Hepatocyte (in vitro differentiated cells): ENCODE data around the gene PNPLA2. TPM values are rescaled to one million over a fixed set of nuclear protein-coding genes. Genes with fewer than 3 reads are reported as not detected.

ENCODE experiments used
- DNase-seq: peaks from one replicate; pipeline ENCODE4 v3.0.0-alpha.2; 2016; ENCODE audit warnings: low spot score
- H2AFZ ChIP-seq: fragments of 200-600 bp; sonication (generic); 2 replicates; pipeline ENCODE4 v1.6.0; 2016; ENCODE audit warnings: antibody characterized with exemption, mild to moderate bottlenecking
- H3K27ac ChIP-seq: fragments of 200-600 bp; sonication (generic); 2 replicates; pipeline ENCODE4 v1.5.1; 2016; ENCODE audit warnings: mild to moderate bottlenecking
- H3K27me3 ChIP-seq: fragments of 200-600 bp; sonication (generic); 2 replicates; pipeline ENCODE4 v1.6.1; 2016
- H3K36me3 ChIP-seq: fragments of 200-600 bp; sonication (generic); replicated peaks from 2 replicates; pipeline ENCODE4 v1.5.1; 2016; ENCODE audit warnings: low read depth; ENCODE audit not compliant: insufficient read depth
- H3K4me1 ChIP-seq: fragments of 200-600 bp; sonication (generic); 2 replicates; pipeline ENCODE4 v1.5.1; 2016; ENCODE audit warnings: mild to moderate bottlenecking, moderate library complexity; ENCODE audit not compliant: insufficient read depth
- H3K4me2 ChIP-seq: fragments of 200-600 bp; sonication (generic); 2 replicates; pipeline ENCODE4 v1.6.0; 2016
- H3K4me3 ChIP-seq: fragments of 200-600 bp; sonication (generic); 2 replicates; pipeline ENCODE4 v1.5.1; 2016; ENCODE audit warnings: mild to moderate bottlenecking
- H3K79me2 ChIP-seq: fragments of 200-600 bp; sonication (generic); 2 replicates; pipeline ENCODE4 v1.6.0; 2017; ENCODE audit warnings: mild to moderate bottlenecking
- H3K9me2 ChIP-seq: fragments of 200-600 bp; sonication (generic); replicated peaks from 2 replicates; pipeline ENCODE4 v1.6.0; 2017; ENCODE audit warnings: mild to moderate bottlenecking; ENCODE audit not compliant: insufficient read depth
- H3K9me3 ChIP-seq: fragments of 200-600 bp; sonication (generic); 2 replicates; pipeline ENCODE4 v1.5.1; 2016; ENCODE audit warnings: low read depth, mild to moderate bottlenecking
- H4K20me1 ChIP-seq: fragments of 200-600 bp; sonication (generic); 2 replicates; pipeline ENCODE4 v1.6.0; 2016; ENCODE audit warnings: mild to moderate bottlenecking; ENCODE audit not compliant: insufficient read depth, poor library complexity, severe bottlenecking
- CTCF ChIP-seq: fragments of 200-600 bp; sonication (generic); IDR thresholded peaks from 2 replicates; pipeline ENCODE4 v1.5.1; 2016; ENCODE audit warnings: antibody characterized with exemption, mild to moderate bottlenecking; ENCODE audit not compliant: poor library complexity
- EZH2 ChIP-seq: fragments of 200-600 bp; sonication (generic); IDR thresholded peaks from 2 replicates; pipeline ENCODE4 v1.6.1; 2016; ENCODE audit warnings: antibody characterized with exemption, mild to moderate bottlenecking, borderline replicate concordance
- EZH2phosphoT487 ChIP-seq: fragments of 200-600 bp; sonication (generic); IDR thresholded peaks from one replicate; pipeline ENCODE4 v1.6.1; 2018; ENCODE audit warnings: antibody characterized with exemption, mild to moderate bottlenecking, low read depth, moderate library complexity; ENCODE audit not compliant: unreplicated experiment, severe bottlenecking
- WGBS: methylation state at CpG from one replicate; pipeline ENCODE4 v1.1.6; 2016; ENCODE audit warnings: low lambda C conversion rate; ENCODE audit errors: missing lambda C conversion rate; 5-methylcytosine and 5-hydroxymethylcytosine counted together
- polyA plus RNA-seq: library from polyadenylated mRNA; unstranded; fragments of >200 nt; fragmentation: Nextera tagmentation; extraction: Ambion mirVana; gene quantifications from 2 replicates; pipeline ENCODE4 v1.2.1, GENCODE V29; 2016
- total RNA-seq: library from RNA; depleted of rRNA; stranded (reverse); fragments of >200 nt; gene quantifications from 2 replicates; pipeline ENCODE4 v1.2.3, GENCODE V29; 2014

The PNPLA2 gene
- total and polyA plus RNA-seq, 2 experiments from 2014 or later = 12.9 to 50.0 TPM

DNA sequence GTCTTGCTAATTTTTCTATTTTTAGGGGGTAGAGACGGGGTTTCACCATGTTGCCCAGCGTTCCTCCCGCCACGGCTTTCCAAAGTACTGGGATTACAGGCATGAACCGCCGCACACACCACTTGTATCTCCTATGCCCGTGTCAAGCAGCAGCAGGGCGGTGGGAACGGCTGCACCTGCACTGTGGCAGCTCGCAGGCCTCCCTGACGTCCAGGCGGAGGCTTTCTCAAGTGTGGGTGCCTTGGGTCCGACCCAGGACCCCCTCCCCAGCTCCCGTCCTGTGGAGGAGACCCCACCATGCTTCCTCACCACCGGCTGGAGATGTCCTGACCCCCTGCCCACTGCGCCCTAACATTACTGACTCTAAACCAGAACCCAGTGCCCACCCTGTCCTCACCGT, 49.7 kb downstream of the PNPLA2 start:
- H3K27me3 ChIP-seq = no peaks in the 10 kb centered on the region
- H3K79me2 ChIP-seq = no peaks in the 10 kb centered on the region
- no peaks in the 10 kb centered on the region for H3K36me3 ChIP-seq
- H3K27ac ChIP-seq = no peak overlapping the region
- no peak overlapping the region for H3K4me3 ChIP-seq
- WGBS = 93% methylated on average over 17 of the region's 17 CpGs
- TF ChIP-seq CTCF (no peak), EZH2 (no peak), EZH2phosphoT487 (no peak)
- no peak overlapping the region for H2AFZ ChIP-seq
- H3K9me3 ChIP-seq = no peaks in the 10 kb centered on the region
- DNase-seq = no peak
- H3K4me1 ChIP-seq = peaks cover 4% of the 10 kb centered on the region
- no peaks in the 10 kb centered on the region for H4K20me1 ChIP-seq
- H3K4me2 ChIP-seq = no peak overlapping the region
- H3K9me2 ChIP-seq = no peaks in the 10 kb centered on the region

- H3K9me3 ChIP-seq = no peaks in the 10 kb centered on the region
- H4K20me1 ChIP-seq = no peaks in the 10 kb centered on the region
- no peak overlapping the region for H2AFZ ChIP-seq
- H3K27ac ChIP-seq = no peak overlapping the region
- DNase-seq = no peak
- 95% methylated on average over 12 of the region's 12 CpGs for WGBS
- H3K4me3 ChIP-seq = no peak overlapping the region
- H3K9me2 ChIP-seq = no peaks in the 10 kb centered on the region
- peaks cover under 1% of the 10 kb centered on the region for H3K4me1 ChIP-seq
- TF ChIP-seq CTCF = no peak
- H3K79me2 ChIP-seq = no peaks in the 10 kb centered on the region
- no peaks in the 10 kb centered on the region for H3K27me3 ChIP-seq
- H3K4me2 ChIP-seq = no peak overlapping the region
- no peaks in the 10 kb centered on the region for H3K36me3 ChIP-seq
Measured at GRCh38 chr11:868802-869201, 50.1 kb downstream of the PNPLA2 start.

- Histone ChIP-seq H2AFZ (no peak overlapping the region), H3K4me1 (no peaks in the 10 kb centered on the region), H3K4me3 (no peak overlapping the region), H3K27me3 (no peaks in the 10 kb centered on the region), H3K4me2 (no peak overlapping the region), H4K20me1 (no peaks in the 10 kb centered on the region), H3K9me3 (no peaks in the 10 kb centered on the region), H3K9me2 (no peaks in the 10 kb centered on the region), H3K27ac (no peak overlapping the region), H3K36me3 (no peaks in the 10 kb centered on the region), H3K79me2 (no peaks in the 10 kb centered on the region)
- DNase-seq = no peak
- TF ChIP-seq CTCF (no peak), EZH2 (no peak), EZH2phosphoT487 (no peak)
- WGBS = 89% methylated on average over 20 of the region's 25 CpGs
Measured at GRCh38 chr11:869399-870126, 50.8 kb downstream of the PNPLA2 start.

DNA sequence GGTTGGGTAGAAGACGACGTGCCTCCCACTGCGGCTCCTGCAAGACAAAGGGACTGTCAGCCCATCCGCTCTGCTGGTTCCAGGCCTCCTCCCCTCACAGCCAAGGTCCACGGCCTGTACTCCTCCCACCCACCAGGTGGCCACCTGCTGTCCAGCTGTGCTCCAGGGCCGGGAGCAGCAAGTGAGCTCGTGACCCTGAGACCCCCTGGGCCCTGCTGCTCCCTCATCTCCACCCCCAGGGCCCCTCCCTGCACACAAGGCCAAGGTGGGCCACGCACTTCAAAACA, 51.4 kb downstream of the PNPLA2 start:
- WGBS = 44% methylated on average over 5 of the region's 8 CpGs
- no peaks in the 10 kb centered on the region for H3K79me2 ChIP-seq
- H3K4me1 ChIP-seq = no peaks in the 10 kb centered on the region
- no peak overlapping the region for H3K4me2 ChIP-seq
- H3K27ac ChIP-seq = no peak overlapping the region
- DNase-seq = no peak
- no peak overlapping the region for H2AFZ ChIP-seq
- no peak for TF ChIP-seq EZH2
- TF ChIP-seq CTCF = peak; percentile 22
- no peaks in the 10 kb centered on the region for H3K27me3 ChIP-seq
- H3K9me2 ChIP-seq = no peaks in the 10 kb centered on the region
- H3K36me3 ChIP-seq = no peaks in the 10 kb centered on the region
- H4K20me1 ChIP-seq = no peaks in the 10 kb centered on the region
- no peak overlapping the region for H3K4me3 ChIP-seq
- no peaks in the 10 kb centered on the region for H3K9me3 ChIP-seq
